Lower leg skin (tissue), 3 donors: ENCODE results near the gene ISL2.

ENCODE experiments used
- POLR2A ChIP-seq, 2 donors: fragments of 450-650 bp; IDR thresholded peaks; one replicate each; pipeline ENCODE4 v1.6.1; 2016 to 2017; ENCODE audit warnings: antibody characterized with exemption in 2 of 2, mild to moderate bottlenecking in 1 of 2, moderate library complexity in 1 of 2
- TF ChIP-seq, protein P1 (sequence below), 3 donors: fragments of 450-650 bp; IDR thresholded peaks; one replicate each; pipeline ENCODE4 v1.5.1; 2016; ENCODE audit warnings: antibody characterized with exemption in 3 of 3, mild to moderate bottlenecking in 3 of 3, moderate library complexity in 2 of 3

DNA sequence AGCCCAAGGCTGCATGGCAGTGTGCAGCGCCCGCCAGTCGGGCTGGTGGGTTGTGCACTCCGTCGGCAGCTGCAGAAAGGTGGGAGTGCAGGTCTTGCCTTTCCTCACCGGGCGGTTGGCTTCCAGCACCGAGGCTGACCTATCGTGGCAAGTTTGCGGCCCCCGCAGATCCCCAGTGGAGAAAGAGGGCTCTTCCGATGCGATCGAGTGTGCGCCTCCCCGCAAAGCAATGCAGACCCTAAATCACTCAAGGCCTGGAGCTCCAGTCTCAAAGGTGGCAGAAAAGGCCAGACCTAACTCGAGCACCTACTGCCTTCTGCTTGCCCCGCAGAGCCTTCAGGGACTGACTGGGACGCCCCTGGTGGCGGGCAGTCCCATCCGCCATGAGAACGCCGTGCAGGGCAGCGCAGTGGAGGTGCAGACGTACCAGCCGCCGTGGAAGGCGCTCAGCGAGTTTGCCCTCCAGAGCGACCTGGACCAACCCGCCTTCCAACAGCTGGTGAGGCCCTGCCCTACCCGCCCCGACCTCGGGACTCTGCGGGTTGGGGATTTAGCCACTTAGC, 4.3 kb downstream of the ISL2 start:
- TF ChIP-seq, protein P1, sequence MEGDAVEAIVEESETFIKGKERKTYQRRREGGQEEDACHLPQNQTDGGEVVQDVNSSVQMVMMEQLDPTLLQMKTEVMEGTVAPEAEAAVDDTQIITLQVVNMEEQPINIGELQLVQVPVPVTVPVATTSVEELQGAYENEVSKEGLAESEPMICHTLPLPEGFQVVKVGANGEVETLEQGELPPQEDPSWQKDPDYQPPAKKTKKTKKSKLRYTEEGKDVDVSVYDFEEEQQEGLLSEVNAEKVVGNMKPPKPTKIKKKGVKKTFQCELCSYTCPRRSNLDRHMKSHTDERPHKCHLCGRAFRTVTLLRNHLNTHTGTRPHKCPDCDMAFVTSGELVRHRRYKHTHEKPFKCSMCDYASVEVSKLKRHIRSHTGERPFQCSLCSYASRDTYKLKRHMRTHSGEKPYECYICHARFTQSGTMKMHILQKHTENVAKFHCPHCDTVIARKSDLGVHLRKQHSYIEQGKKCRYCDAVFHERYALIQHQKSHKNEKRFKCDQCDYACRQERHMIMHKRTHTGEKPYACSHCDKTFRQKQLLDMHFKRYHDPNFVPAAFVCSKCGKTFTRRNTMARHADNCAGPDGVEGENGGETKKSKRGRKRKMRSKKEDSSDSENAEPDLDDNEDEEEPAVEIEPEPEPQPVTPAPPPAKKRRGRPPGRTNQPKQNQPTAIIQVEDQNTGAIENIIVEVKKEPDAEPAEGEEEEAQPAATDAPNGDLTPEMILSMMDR (IDR thresholded peaks at IDR 0.05): no peak
- TF ChIP-seq POLR2A (IDR thresholded peaks at IDR 0.05): no peak
